H54 (cell line): Measurements from ENCODE around the gene CBFA2T2.

ENCODE experiments used
- DNase-seq: peaks from one replicate; pipeline ENCODE4 v3.0.0; 2011; ENCODE audit warnings: low spot score, mixed read lengths; ENCODE audit not compliant: insufficient read length
- FAIRE-seq: peaks from 3 replicates; lab custom pipeline; 2011; peaks lifted over from hg19 to GRCh38; lab: Jason Lieb, UNC
- POLR2A ChIP-seq: IDR thresholded peaks from 2 replicates; pipeline ENCODE4 v1.6.1; 2011; ENCODE audit warnings: low read depth, mild to moderate bottlenecking, low read length

The CBFA2T2 gene

GRCh38 chr20:33537608-33538007 lies 47.7 kb downstream of the CBFA2T2 start:
- no peak for TF ChIP-seq POLR2A
- DNase-seq (no peak), FAIRE-seq (no peak)

- DNase-seq (no peak), FAIRE-seq (peak; percentile 48)
- no peak for TF ChIP-seq POLR2A
Observed at GRCh38 chr20:33539129-33539528, 49.2 kb downstream of the CBFA2T2 start.

GRCh38 chr20:33540427-33540826 lies 50.5 kb downstream of the CBFA2T2 start:
- FAIRE-seq (no peak), DNase-seq (no peak)
- no peak for TF ChIP-seq POLR2A

- DNase-seq, result no peak
- TF ChIP-seq POLR2A, result no peak
- FAIRE-seq, result no peak
Observed at GRCh38 chr20:33541074-33541473, 51.2 kb downstream of the CBFA2T2 start.

GRCh38 chr20:33541797-33542196 lies 51.9 kb downstream of the CBFA2T2 start:
- no peak for TF ChIP-seq POLR2A
- DNase-seq (no peak), FAIRE-seq (no peak)

- FAIRE-seq, result no peak
- DNase-seq, result no peak
- TF ChIP-seq POLR2A, result no peak
Observed at GRCh38 chr20:33545763-33546162, 55.9 kb downstream of the CBFA2T2 start.

- DNase-seq (no peak), FAIRE-seq (no peak)
- TF ChIP-seq POLR2A, result no peak
Observed at GRCh38 chr20:33549229-33549999, 59.5 kb downstream of the CBFA2T2 start.

GRCh38 chr20:33551778-33552177 lies 61.9 kb downstream of the CBFA2T2 start:
- FAIRE-seq, result no peak
- DNase-seq, result no peak
- no peak for TF ChIP-seq POLR2A

GRCh38 chr20:33552519-33552918 lies 62.6 kb downstream of the CBFA2T2 start:
- no peak for DNase-seq
- FAIRE-seq, result no peak
- TF ChIP-seq POLR2A, result no peak

GRCh38 chr20:33553516-33553915 lies 63.6 kb downstream of the CBFA2T2 start:
- DNase-seq (no peak), FAIRE-seq (no peak)
- no peak for TF ChIP-seq POLR2A

GRCh38 chr20:33554914-33555420 lies 65.1 kb downstream of the CBFA2T2 start:
- FAIRE-seq (peak; percentile 95), DNase-seq (peak; percentile 56)
- TF ChIP-seq POLR2A, result no peak

- DNase-seq (no peak), FAIRE-seq (no peak)
- no peak for TF ChIP-seq POLR2A
Observed at GRCh38 chr20:33555755-33556154, 65.9 kb downstream of the CBFA2T2 start.

GRCh38 chr20:33556246-33556645 lies 66.3 kb downstream of the CBFA2T2 start:
- no peak for FAIRE-seq
- no peak for TF ChIP-seq POLR2A
- no peak for DNase-seq

- FAIRE-seq (no peak), DNase-seq (no peak)
- TF ChIP-seq POLR2A, result no peak
Observed at GRCh38 chr20:33558348-33559144, 68.7 kb downstream of the CBFA2T2 start.
